NCI-H146 (cell line): ENCODE results near the gene IFI27L2.

Source experiments
- DNase-seq: peaks from one replicate; lab custom pipeline; 2025; lab: John Stamatoyannopoulos, UW

Gene IFI27L2

DNA sequence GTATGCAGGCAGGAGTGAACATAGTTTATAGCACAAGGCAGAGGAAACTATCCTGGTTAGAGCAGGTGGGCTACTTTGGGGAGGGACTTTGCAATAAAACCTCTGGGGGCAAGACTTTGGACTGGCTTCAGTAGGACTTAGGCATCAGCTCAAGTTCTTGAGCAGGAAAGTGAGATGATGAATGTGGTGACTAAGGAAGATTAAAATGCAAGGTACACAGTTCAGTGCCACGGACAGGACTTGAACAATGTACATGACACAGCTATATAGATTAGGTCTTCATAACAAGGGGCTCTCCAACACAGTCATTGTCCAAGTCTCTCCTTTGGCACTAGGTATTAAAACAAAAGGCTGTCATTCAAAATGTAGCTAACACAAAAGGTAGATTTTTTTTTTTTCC lies 23.3 kb upstream of the IFI27L2 start:
- DNase-seq, result no peak

DNA sequence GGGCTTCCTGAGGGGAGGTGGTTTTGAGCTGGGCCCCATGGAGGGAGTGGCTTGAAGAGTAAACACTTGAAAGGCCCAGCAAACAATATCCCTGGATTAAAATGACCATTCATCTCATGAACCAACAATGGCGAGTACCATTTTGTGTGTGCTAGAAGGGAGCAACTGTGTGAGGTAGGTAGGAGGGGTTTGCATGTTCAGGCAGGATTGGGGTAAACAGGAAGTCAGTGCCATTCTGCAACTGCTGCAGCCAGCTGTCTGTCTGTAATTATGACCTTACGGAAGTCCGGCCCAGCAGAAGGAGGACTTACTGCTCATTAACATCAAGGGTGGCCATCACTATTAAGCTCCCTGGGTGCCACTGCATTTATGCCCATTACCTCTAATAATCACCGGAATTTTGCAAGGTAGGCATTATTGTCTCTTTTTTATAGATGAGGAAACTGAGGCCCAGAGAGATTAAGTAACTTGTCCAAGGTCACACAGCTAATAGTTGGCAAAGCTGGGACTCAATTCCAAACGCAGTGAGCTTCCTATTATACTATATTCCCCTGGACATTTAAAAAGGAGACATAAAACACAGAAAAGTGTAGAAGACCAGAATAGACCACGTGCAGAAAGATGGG lies 16.6 kb upstream of the IFI27L2 start:
- DNase-seq, result peak; percentile 39

DNA sequence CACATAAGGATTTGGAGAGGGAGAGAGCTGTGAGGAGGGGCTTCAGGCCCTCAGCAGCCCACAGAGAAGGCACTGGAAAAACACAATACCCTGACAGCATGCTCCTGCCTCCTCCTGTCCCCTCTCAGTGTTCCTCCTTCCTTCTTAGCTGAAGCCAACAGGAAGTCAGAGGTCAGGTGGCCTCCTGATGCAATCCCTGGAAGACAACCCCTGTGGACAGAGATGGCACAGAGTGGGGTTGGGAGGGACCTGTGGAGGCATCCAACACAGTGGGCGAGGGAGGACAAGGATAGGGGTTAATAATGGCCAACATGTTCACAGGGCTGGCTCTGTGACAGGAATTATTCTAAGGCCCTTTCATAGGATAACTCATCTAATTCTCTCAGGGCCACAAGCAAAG lies 15.4 kb upstream of the IFI27L2 start:
- no peak for DNase-seq

DNA sequence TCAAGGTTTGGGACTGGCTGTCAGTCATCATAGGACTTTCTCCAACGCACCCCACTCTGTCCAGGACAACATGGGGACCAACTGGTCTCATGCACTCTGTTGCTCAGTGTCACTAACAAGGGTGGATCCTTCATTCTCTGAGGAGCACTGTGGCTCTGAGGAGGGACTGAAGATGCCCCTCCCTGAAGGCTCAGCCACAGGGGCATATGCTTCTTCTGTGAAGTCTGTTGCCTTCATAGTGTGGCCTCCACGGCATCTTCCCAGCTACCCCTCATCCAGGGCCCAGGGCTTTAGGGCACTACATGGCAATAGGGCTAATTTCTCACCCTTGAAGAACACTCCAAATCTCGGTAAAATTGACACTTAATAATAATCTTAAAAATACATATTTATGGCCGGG lies 14.3 kb upstream of the IFI27L2 start:
- no peak for DNase-seq

GRCh38 chr14:94143239-94143638 lies 13.8 kb upstream of the IFI27L2 start:
- DNase-seq, result no peak

GRCh38 chr14:94142836-94143235 lies 13.4 kb upstream of the IFI27L2 start:
- DNase-seq, result no peak

GRCh38 chr14:94142247-94142646 lies 12.8 kb upstream of the IFI27L2 start:
- no peak for DNase-seq

DNA sequence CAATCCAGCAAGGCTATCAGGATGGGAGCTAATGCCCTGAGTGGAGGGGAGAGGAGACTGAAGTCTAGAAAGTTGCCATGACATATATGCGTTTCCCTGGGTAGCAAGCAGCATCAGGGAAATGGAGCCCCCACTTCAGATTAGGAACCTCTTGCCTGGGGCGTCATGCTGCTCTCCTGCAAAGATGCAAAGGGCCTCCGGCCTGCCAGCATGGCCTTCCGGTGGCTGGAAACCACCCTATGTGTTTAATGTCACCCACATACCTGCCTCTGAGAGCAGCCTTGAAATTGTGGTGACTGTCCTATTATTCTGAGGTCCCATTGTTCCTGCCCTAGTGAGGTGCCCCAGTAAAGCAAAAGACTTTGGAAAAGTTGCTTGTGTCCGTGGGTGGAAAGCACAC lies 10.0 kb upstream of the IFI27L2 start:
- no peak for DNase-seq

DNA sequence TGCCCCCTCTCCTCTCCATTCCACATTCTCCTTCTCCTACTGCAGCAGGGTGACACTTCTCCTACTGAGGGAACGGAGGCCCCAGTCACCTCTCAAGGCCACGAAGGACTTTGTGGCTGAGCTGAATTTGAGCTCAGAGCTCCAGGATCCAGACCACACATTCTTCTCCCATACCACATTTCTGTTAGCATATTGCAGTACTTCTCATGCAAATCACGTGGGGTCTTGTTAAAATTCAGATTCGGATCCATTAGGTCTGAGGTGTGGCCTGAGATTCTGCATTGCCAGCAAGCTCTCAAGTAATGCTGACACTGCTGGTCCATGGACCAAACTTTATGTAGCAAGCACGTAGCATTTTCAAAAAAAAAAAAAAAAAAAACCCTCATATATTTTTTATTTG lies 9.6 kb upstream of the IFI27L2 start:
- DNase-seq, result no peak

DNA sequence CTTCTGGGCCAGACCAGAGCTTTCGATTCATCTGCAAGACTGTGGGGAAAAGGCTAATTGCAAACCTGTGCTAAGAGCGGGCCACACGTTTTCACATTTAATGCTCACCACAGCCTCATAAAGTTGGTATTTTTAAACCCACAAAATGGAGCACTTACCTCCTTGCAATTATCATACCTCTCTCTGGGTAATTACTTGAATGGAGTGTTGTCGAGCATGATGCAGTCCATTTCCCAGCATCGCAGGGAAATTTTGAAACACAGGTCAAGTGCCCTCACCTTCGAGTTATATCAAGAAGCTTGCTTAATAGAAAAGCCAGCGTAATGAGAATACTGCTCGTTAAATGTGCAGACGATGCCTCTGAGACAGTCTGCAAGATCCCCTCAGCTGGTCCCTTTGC lies 8.8 kb upstream of the IFI27L2 start:
- no peak for DNase-seq

GRCh38 chr14:94136575-94137331 lies 7.3 kb upstream of the IFI27L2 start:
- DNase-seq, result peak; percentile 51

GRCh38 chr14:94135476-94135875 lies 6.1 kb upstream of the IFI27L2 start:
- DNase-seq, result no peak

DNA sequence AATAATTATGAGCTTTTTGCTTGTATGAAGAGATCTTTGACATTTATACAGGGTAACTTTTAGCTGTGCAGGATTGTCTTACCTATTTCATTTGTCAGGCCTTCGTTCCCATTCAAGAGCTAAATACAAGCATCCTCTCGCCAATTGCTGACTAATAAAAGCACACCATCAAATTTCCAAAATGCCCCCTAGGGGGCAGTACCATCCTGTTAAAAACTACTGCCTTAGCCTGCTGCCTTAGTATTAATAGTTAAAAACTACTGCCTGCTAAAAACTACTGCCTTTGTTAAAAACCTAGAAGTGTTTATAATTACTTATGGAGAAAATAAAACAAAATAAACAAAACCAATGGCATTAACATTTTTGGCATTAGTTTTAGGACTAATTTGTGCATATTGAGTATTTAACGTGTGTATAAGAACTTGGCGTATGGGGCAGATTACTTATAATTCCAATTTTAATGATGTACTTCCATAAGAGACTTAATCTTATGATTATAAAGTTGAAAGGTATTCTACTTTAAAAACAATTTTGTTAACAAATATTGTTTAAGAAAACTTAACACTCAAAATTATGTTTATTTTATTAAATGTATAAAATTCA lies 3.0 kb upstream of the IFI27L2 start:
- peak; percentile 31 for DNase-seq

GRCh38 chr14:94129758-94130414 lies 482 bp upstream of the IFI27L2 start:
- DNase-seq, result no peak

GRCh38 chr14:94128216-94128839 lies 1.1 kb downstream of the IFI27L2 start:
- no peak for DNase-seq

- no peak for DNase-seq
These were observed 2.1 kb downstream of the IFI27L2 start for GRCh38 chr14:94127330-94127729.

DNA sequence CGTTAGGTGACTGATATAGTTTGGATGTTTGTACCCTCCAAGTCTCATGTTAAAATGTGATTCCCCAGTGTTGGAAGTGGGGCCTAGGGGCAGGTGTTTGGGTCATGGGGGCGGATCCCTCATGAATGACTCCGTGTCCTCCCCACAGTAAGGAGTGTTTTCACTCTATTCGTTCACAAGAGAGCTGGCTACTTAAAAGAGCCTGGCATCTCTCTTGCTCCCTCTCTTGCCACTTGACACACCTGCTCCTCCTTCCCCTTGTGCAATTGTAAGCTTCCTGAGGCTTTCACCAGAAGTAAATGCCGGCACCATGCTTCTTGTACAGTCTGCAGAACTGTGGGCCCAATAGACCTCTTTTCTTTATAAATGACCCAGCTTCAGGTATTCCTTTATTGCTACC lies 2.6 kb downstream of the IFI27L2 start:
- no peak for DNase-seq

GRCh38 chr14:94126419-94126677 lies 3.1 kb downstream of the IFI27L2 start:
- DNase-seq, result no peak

DNA sequence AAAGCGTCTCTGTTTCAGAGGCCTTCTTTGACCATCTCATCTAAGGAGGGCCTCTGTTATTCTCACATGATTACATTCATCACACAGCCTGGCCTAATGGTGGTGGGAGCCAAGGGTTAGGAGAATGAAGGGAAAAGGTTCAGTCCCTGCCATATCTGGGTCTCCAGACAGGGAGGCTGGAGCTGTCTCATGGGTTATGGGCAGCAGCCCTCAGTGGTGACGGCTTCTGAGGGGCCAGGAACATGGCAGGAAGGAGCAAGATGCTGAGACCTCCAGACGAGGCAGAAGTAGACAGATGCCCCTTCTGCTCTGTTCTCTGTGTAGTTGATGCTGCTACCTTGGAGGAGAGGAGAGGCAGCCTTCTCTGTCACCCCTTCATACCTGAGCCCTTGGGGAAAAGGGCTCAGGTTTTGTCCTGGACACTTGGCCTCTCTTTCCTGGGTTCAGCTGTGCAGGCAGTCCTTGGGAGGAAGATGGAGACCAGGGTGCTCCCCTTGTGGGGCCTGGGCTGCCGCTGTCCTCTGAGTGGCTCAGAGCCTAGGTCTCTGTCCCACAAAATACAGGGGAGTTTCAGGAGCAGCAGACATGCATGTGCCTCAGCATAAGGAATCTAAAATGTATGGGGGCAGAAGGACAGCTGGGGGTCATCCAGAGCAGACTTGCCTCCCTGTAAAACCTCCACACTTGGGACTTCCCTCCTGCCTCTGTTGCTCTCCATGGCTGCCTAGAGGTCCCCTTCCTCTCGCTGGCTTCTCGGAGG lies 3.6 kb downstream of the IFI27L2 start:
- no peak for DNase-seq

DNA sequence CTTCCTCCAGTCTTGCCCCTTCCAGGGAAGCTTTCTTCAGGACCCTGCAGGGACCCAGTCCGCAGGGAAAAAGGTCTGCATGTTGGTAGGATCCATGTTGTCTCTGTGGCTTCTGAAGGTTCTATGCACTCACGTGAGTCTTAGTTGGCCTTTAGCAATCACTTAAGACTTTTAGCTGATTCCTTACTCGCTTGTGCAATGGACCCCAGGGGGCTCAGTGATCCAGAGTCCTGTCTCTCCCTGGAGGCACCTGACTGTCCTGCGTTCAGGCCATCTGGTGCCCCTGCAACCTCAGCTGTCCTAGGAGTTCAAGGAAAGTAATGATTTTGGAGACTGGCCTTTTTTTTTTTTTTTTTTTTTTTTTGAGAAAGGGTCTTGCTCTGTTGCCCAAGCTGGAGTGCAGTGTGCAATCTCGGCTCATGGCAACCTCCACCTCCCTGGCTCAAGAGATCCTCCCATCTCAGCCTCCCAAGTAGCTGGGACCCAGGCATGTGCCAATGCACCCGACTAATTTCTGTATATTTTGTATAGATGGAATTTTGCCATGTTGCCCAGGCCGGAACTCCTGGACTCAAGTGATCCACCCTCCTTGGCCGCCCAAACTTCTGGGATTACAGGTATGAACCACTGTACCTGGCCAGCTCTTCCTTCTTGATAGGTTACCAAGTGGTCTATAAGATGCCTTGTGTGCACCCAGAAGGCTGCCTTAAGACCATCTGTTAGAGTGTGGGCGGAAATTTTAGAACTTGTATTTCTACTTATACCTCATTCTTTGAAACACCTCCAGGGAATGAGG lies 4.6 kb downstream of the IFI27L2 start:
- no peak for DNase-seq

DNA sequence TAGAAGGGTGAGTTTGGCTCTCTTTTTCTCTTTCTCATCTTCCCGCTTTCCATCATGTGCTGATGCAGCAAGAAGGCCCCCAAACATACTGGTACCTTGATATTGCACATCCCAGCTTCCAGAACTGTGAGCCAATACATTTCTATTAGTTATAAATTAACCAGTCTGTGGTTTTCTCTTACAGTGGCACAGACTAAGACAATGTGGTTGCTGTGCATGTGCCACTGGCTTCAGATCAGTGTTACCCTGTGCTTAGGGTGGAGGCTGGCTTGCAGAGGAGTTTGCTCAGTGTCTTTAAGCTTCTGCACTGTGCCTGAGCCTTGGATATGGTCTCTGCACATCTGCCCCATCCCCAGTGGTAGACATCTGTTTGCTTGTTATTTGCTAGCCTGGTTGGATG lies 5.5 kb downstream of the IFI27L2 start:
- no peak for DNase-seq
